Right renal pelvis (tissue), 4 donors: Measurements from ENCODE around the gene PSMB7. TPM values are rescaled to one million over a fixed set of nuclear protein-coding genes. Genes with fewer than 3 reads are reported as not detected.

Source experiments
- DNase-seq, 4 donors: peaks; one replicate each; pipeline ENCODE4 v3.0.0-alpha.2; 2013; ENCODE audit warnings: low read depth in 4 of 4, low spot score in 3 of 4, missing footprints in 1 of 4
- polyA plus RNA-seq, 4 donors: library from polyadenylated mRNA; unstranded; fragments of 120-200 nt; gene quantifications; one replicate each; pipeline ENCODE4 v1.2.1, GENCODE V29; 2013; ENCODE audit not compliant: insufficient read length in 4 of 4

The PSMB7 gene
- polyA plus RNA-seq, 4 donors = 202 to 226 (median 220) TPM

DNA sequence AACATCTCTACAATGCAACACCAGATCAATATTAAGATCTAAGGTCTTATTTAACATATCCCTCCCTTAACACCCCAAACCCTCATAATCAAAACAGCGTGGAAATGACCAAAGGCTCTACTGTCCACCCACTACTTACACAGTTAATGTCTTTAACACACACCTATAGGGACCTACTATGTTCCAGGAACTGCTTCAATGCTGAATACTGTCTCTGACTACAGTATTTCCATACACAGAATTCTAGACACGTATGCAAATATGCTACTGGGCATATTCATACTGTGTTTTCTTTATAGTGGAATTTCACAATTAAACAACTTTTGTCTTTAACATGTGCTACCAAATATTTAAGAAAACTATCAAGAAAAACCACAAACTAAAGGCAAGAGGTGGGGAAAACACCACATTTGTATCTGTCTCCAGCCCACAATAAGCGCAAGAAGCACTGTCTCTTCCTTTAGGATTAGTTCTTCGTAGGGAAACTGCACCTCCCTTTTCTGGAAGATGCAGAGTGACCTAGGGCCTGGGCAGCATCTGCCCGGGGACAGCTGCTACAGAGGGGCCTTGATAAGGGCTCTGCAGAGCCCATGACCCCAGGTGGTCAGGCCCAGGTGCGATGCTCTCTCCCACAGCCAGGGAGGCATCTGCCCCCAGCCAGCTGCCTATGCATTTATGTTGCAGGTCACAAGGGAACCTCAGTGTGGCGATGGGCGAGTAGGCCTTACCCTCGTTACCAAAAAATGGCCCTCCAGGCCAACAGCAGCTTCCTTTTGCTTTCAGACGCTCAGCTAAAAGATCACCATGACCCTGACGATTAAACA, 55.2 kb downstream of the PSMB7 start:
- no peak for DNase-seq

- no peak for DNase-seq
Observed at GRCh38 chr9:124359426-124359825, 55.8 kb downstream of the PSMB7 start.

DNA sequence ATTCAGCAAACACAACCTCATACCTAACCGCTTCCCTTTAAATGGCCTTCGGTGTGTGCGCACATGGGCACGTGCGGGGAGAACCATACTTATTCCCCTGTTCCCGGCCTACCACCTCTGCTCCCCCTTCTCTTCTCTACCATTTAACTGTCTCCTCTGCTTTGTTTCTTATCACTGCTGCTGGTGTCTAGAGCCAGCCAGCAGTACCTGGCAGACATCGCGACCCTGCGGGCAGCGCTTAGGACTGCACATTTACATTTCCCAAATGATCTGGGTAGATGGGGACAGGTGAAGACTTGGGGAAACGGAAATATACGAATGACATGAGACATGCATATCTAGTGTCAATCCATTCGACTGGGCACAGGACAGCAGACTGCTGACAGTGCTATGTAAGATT, 56.6 kb downstream of the PSMB7 start:
- DNase-seq = no peak

DNA sequence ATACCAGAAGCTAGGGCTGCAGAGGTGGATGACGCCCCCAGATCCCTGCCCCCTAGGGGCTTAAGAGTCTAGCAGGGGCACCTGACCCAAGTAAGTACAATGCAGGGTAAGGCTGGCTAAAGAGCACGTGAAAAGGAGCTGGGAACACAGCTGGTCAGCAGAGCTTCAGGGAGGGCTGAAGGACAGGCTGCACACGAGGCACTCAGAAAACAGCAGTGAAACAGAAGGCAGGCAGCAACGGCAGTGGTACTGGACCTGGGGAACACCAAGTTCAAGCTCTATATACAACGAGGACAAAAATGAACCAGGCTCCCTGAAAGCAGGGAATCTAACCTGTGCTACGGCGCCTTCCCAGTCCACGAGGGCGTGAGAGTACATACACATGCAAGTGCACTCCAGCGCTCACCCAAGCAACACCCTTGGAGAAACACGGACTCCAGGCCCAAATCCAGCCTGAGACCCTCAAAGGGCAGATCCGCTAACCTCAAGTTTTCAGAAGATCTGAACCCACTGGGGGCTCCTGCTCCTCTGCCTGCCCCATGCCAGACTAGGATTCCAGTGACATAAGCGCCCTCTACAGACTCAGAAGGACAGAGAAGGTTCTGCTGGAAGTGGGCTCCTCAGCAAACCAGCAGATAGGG, 57.4 kb downstream of the PSMB7 start:
- DNase-seq = no peak

DNA sequence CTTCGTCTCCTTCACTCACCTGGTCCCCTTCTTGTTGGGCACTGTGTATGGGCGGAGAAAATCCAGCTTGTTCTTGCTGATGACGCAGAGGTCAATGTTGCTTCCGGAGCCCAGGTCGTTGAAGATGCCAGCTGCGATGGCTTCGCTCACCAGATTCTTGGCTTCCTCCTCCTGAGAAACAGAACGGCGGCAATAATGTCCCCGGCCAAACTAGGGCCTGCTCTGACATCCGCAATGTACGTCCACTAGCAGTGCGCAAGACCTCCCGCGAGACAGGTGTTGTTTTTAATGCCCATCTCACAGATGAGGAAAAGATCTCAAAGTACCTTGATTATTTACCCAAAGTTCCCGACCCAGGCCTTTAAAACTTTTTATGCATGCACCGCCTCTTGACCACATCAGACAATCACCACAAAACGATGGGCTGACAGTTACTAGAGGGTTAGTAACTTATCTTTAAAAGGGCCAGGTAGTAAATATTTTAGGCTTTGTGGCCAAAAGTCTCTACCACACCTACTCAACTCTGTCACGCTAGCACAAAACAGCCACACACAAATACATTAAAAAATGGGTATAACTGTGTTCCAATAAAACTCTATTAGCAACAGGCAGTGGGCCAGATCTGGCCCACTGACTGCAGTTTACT, 58.4 kb downstream of the PSMB7 start:
- no peak for DNase-seq

DNA sequence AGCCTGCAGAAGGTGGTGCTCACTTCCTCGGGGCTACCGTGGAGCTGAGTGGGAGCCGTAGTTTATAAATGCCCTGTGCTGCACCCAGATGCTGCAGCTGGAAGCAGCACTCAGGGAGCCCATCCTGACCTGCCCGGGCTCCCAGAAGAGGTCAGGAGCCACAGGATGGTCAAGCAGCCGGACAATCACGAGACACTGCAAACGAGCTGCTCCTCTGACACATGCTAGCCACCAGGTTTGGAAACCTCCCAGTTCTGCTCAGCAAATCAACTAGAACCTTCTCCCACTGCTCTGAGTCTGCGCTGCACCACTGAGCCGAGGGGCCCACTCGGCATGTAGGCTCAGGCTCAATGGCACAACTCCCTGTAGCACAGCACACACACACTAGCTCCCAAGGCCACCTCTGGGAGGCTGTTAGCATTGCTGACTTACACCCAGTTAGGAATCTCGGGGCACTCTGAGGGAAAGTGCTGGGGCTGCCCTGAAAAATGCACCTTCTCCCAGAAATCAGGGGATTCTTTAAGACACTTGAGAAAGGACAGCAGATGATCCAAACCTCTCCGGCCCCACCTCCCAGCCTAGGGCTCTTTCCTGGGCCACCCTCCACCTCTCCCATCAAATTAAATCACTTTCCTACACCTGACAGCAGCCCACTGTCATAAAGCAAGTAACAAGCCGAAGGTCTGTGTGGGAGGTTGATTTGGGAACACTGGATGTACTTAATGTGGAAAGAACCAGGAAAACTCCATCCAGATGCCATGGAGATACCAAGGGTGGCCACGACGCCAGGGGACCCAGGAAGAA, 59.1 kb downstream of the PSMB7 start:
- no peak for DNase-seq

GRCh38 chr9:124355039-124355940, 60.0 kb downstream of the PSMB7 start:
- no peak for DNase-seq

- no peak for DNase-seq
Observed at GRCh38 chr9:124354346-124355038, 60.8 kb downstream of the PSMB7 start.

- DNase-seq = peak in 3 of 4 donors; percentile 18 to 28 (median 23)
Observed at GRCh38 chr9:124353811-124354274, 61.4 kb downstream of the PSMB7 start.

GRCh38 chr9:124353166-124353768, 62.0 kb downstream of the PSMB7 start:
- DNase-seq = no peak

- no peak for DNase-seq
Observed at GRCh38 chr9:124352616-124353015, 62.6 kb downstream of the PSMB7 start.

GRCh38 chr9:124351672-124352468, 63.4 kb downstream of the PSMB7 start:
- DNase-seq = no peak

- DNase-seq = no peak
Observed at GRCh38 chr9:124350494-124351263, 64.6 kb downstream of the PSMB7 start.

DNA sequence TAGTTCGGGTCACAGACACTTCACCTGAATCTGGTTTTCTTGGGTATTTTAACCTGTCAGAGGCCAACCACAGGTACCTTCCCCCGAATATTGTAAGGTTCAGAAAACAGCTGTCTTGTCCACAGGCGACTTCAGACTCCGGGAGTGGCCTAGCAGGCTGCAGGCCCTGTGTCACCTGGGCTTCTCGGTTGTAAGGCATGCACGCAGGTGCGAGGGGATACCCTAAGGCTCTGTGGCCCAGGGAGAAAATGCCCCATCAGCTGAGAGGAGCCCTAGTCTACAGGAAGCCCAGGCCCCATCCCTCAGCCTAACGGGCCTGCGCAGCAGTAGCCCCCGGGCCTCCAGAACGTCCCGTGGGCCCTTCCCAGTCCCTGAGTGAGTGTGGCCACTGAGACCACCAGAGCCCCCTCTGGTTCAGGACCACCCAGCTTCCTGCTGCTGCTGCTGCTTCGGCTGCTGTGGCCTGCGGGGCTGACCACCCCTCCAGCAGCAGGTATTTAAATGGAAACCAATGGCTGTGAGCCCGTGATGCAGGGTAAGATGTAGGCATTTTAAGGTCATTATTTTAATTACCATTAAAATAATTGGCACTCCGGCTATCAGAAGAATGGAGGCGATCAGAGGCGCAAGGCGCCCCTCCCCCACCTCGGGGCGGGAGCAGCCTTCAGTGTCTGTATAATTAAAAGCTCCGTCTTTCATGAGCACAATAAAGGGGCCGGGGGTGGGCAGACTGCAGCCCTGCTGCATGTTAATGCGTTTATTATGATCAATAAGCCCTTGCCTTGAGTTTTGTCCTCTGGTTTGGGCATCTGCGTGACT, 65.4 kb downstream of the PSMB7 start:
- no peak for DNase-seq

GRCh38 chr9:124349267-124349666, 66.0 kb downstream of the PSMB7 start:
- no peak for DNase-seq

GRCh38 chr9:124348831-124349230, 66.4 kb downstream of the PSMB7 start:
- no peak for DNase-seq
